HUES64 (cell line): ENCODE data around the gene TNPO3.
"Not testable (repeated sequence)": the region's sequence is repeated elsewhere in the genome, so short reads cannot be mapped to it uniquely, and the experiment has no call there.

Experiments used
- H3K27ac ChIP-seq: 2 replicates; pipeline ENCODE4 v1.7.0; 2013; ENCODE audit warnings: low read depth, low read length, inconsistent platforms
- H3K27me3 ChIP-seq: 2 replicates; pipeline ENCODE4 v1.6.1; 2013; ENCODE audit warnings: mild to moderate bottlenecking, low read length; ENCODE audit not compliant: insufficient read depth
- H3K36me3 ChIP-seq: 2 replicates; pipeline ENCODE4 v1.6.1; 2013; ENCODE audit warnings: mild to moderate bottlenecking, low read length; ENCODE audit not compliant: insufficient read depth
- H3K4me1 ChIP-seq: 2 replicates; pipeline ENCODE4 v1.6.1; 2013; ENCODE audit warnings: mild to moderate bottlenecking, low read length, moderate library complexity; ENCODE audit not compliant: insufficient read depth
- H3K4me3 ChIP-seq: 2 replicates; pipeline ENCODE4 v1.5.1; 2013; ENCODE audit warnings: mild to moderate bottlenecking, low read length, moderate library complexity
- H3K9ac ChIP-seq: 2 replicates; pipeline ENCODE4 v1.6.1; 2013; ENCODE audit warnings: mild to moderate bottlenecking, low read depth, low read length
- H3K9me3 ChIP-seq: 2 replicates; pipeline ENCODE4 v1.6.1; 2013; ENCODE audit warnings: low read depth, low read length; ENCODE audit not compliant: insufficient read depth
- WGBS: fragments of 150-250, 120-280 bp; methylation state at CpG from one replicate; pipeline ENCODE4 v1.1.7; 2013; ENCODE audit warnings: missing lambda C conversion rate; 5-methylcytosine and 5-hydroxymethylcytosine counted together

The TNPO3 gene

DNA sequence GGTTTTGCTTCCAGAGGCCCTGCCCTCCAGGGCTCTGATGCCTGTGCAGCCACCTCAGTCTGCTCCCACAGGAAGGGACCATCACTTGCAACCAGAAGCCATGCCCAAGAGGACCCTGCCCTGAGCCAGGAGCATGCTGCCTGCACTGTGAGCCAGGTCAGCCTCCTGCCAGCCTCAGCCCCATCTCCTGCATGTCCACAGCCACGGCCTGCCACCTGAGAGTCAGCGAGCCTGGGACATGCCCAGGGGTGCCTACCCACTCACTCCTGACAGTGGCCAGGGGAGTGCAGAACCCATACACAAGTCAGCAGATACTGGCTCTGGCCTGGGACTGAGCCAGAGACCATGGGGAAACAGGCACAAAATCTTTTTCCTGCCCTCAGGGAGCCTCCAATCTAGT lies 137.8 kb downstream of the TNPO3 start:
- H3K9me3 ChIP-seq: no peaks in the 10 kb centered on the region
- H3K9ac ChIP-seq: no peak overlapping the region
- H3K27ac ChIP-seq: no peak overlapping the region
- H3K36me3 ChIP-seq: no peaks in the 10 kb centered on the region
- WGBS: 94% methylated on average over 2 of the region's 2 CpGs
- H3K27me3 ChIP-seq: peaks cover 39% of the 10 kb centered on the region
- no peak overlapping the region for H3K4me3 ChIP-seq
- peaks cover 11% of the 10 kb centered on the region; the same call in 1 of the 2 replicates for H3K4me1 ChIP-seq

GRCh38 chr7:128916643-128916915 lies 138.3 kb downstream of the TNPO3 start:
- Histone ChIP-seq H3K4me1 (peaks cover 15% of the 10 kb centered on the region; the same call in 1 of the 2 replicates), H3K4me3 (no peak overlapping the region), H3K27ac (no peak overlapping the region), H3K9ac (no peak overlapping the region), H3K27me3 (peaks cover 39% of the 10 kb centered on the region), H3K9me3 (no peaks in the 10 kb centered on the region), H3K36me3 (no peaks in the 10 kb centered on the region)
- WGBS: 92% methylated on average over 7 of the region's 7 CpGs

DNA sequence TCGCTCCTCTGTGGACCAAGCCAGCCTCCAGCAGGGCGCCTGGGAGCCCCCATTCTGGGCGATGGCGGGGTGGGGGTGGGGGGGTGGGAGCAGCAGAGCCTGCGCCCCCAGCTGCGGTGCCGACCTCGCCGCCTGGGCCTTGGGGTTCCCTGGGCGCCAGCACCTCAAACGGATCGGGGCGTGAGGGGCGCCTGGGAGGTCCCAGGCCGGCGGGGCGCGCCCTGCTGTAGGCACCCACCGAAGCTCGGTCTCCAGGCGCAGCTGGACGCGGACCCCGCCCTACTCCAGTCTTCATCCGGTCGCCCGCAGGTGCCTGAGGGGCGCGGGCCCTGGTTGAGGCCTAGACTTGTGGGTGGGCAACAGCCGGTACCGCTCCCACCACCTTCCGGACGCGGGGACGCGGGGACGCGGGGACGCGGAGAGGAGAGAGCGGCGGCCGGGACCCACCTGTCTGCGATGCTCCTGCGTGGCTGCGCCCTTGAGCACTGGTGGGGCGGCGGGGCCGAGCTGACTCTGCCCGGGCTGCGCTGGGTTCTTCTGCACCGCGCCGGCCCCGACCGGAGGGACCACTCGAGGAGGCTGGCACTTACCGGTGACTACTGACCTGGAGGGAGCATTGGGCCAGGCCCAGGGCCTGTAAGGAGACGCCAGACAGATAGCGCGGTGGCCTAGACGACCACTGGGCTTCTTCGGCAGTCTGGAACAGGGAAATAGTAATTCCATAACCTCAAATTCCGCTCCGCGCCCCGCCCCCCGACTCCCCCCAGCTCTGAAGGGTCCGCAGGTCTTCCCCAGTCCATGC lies 138.9 kb downstream of the TNPO3 start:
- WGBS: 94% methylated on average over 69 of the region's 69 CpGs
- Histone ChIP-seq H3K27me3 (peaks cover 43% of the 10 kb centered on the region), H3K4me3 (peak overlapping the region; percentile 42), H3K4me1 (peaks cover 19% of the 10 kb centered on the region), H3K9ac (no peak overlapping the region), H3K36me3 (no peaks in the 10 kb centered on the region), H3K9me3 (no peaks in the 10 kb centered on the region), H3K27ac (no peak overlapping the region)

DNA sequence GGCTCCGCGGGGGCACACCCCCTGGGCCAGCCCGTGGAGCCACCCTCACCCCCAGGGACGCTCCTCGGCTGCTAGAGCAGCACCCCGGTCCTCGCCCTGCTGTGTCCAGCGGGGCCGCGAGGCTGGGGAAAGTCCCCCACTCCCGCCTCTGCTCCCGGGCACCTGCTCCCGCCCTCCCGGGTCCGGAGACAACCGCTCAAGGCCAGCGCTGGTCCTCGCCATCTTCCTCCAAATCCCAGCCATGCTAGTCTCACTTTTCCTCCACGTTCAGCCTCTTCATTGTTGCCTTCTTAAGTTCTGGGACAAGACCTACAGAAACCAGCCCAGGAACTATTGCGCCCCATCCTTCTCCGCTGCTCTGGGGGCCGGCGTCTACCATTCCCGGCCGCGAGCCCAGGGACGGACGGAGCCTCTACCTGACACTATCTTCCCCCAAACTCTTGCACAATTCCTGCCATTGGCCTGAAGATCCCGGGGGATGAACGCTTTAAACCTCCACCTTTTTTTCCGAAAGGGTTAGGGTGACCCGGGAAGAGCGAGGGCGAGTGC lies 139.6 kb downstream of the TNPO3 start:
- H3K4me1 ChIP-seq: peaks cover 17% of the 10 kb centered on the region
- WGBS: 89% methylated on average over 33 of the region's 34 CpGs
- peak overlapping the region; percentile 42 for H3K4me3 ChIP-seq
- no peak overlapping the region for H3K27ac ChIP-seq
- H3K36me3 ChIP-seq: no peaks in the 10 kb centered on the region
- peaks cover 50% of the 10 kb centered on the region for H3K27me3 ChIP-seq
- no peaks in the 10 kb centered on the region for H3K9me3 ChIP-seq
- no peak overlapping the region for H3K9ac ChIP-seq

- no peak overlapping the region for H3K27ac ChIP-seq
- H3K4me1 ChIP-seq: peaks cover 17% of the 10 kb centered on the region
- no peak overlapping the region for H3K9ac ChIP-seq
- no peaks in the 10 kb centered on the region for H3K9me3 ChIP-seq
- no peak overlapping the region for H3K4me3 ChIP-seq
- H3K27me3 ChIP-seq: peaks cover 57% of the 10 kb centered on the region
- 72% methylated on average over 10 of the region's 11 CpGs for WGBS
- no peaks in the 10 kb centered on the region for H3K36me3 ChIP-seq
Measured at GRCh38 chr7:128914566-128915151, 140.3 kb downstream of the TNPO3 start.

GRCh38 chr7:128913870-128914565 lies 140.9 kb downstream of the TNPO3 start:
- no peak overlapping the region for H3K4me3 ChIP-seq
- no peaks in the 10 kb centered on the region for H3K9me3 ChIP-seq
- peaks cover 59% of the 10 kb centered on the region for H3K27me3 ChIP-seq
- 89% methylated on average over 10 of the region's 10 CpGs for WGBS
- H3K36me3 ChIP-seq: no peaks in the 10 kb centered on the region
- no peak overlapping the region for H3K9ac ChIP-seq
- H3K4me1 ChIP-seq: peaks cover 21% of the 10 kb centered on the region
- no peak overlapping the region for H3K27ac ChIP-seq

GRCh38 chr7:128912709-128913495 lies 142.0 kb downstream of the TNPO3 start:
- not testable (repeated sequence) for H3K4me3 ChIP-seq, H3K9ac ChIP-seq, H3K27ac ChIP-seq, H3K9me3 ChIP-seq, H3K36me3 ChIP-seq
- WGBS: 95% methylated on average over 3 of the region's 20 CpGs
- Histone ChIP-seq H3K27me3 (peaks cover 67% of the 10 kb centered on the region), H3K4me1 (peaks cover 21% of the 10 kb centered on the region)

DNA sequence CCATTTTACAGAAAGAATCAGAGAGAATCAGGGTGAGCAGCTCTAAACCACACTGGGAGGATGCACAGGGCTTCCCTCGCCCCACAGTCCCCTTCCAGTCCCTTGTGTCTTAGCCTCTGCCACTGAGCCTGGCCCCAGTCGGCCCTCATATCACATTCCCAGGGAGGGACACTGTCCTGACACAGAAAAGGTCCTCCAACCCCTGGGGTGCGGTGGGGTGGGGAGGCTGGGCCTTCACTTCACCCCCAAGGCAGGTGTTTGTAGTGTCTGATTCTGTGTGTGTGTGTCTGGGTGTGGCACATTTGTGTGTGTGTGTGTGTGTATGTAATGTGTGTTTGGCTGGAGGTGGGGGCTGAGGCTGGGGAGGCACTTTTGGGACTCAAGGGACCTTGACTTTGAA lies 142.6 kb downstream of the TNPO3 start:
- peaks cover 67% of the 10 kb centered on the region for H3K27me3 ChIP-seq
- H3K36me3 ChIP-seq: no peaks in the 10 kb centered on the region
- no peak overlapping the region for H3K9ac ChIP-seq
- WGBS: 83% methylated on average over 3 of the region's 3 CpGs
- H3K9me3 ChIP-seq: no peaks in the 10 kb centered on the region
- H3K4me3 ChIP-seq: no peak overlapping the region
- no peak overlapping the region for H3K27ac ChIP-seq
- peaks cover 21% of the 10 kb centered on the region for H3K4me1 ChIP-seq

GRCh38 chr7:128911423-128912031 lies 143.4 kb downstream of the TNPO3 start:
- no peaks in the 10 kb centered on the region for H3K9me3 ChIP-seq
- H3K4me1 ChIP-seq: peaks cover 21% of the 10 kb centered on the region
- H3K36me3 ChIP-seq: no peaks in the 10 kb centered on the region
- H3K27ac ChIP-seq: peak overlapping the region; percentile 61; the same call in 1 of the 2 replicates
- H3K9ac ChIP-seq: no peak overlapping the region; the same call in 1 of the 2 replicates
- H3K4me3 ChIP-seq: no peak overlapping the region
- peaks cover 59% of the 10 kb centered on the region for H3K27me3 ChIP-seq
- WGBS: 20% methylated on average over 8 of the region's 8 CpGs

GRCh38 chr7:128910569-128910945 lies 144.4 kb downstream of the TNPO3 start, which contains the start of gene KCP:
KCP (minus strand) TSS chr7:128910709; CDS start chr7:128910676, 33 bp downstream.
- peak within 1 kb of the TSS; percentile 56 for H3K4me3 ChIP-seq
- H3K36me3 ChIP-seq: no peaks in the 10 kb centered on the region
- H3K9me3 ChIP-seq: no peaks in the 10 kb centered on the region
- H3K4me1 ChIP-seq: peaks cover 21% of the 10 kb centered on the region
- H3K27me3 ChIP-seq: peaks cover 49% of the 10 kb centered on the region
- H3K9ac ChIP-seq: peak within 1 kb of the TSS; percentile 57
- 2% methylated on average over 34 of the region's 34 CpGs for WGBS
- H3K27ac ChIP-seq: peak within 1 kb of the TSS; percentile 61; the same call in 1 of the 2 replicates
